ENCODE data around the gene RSPRY1.
A peak's percentile ranks its signal among the peaks of the same experiment; 100 is the strongest.
"Not testable (repeated sequence)": the region's sequence is repeated elsewhere in the genome, so short reads cannot be mapped to it uniquely, and the experiment has no call there.

RSPRY1 gene

DNA sequence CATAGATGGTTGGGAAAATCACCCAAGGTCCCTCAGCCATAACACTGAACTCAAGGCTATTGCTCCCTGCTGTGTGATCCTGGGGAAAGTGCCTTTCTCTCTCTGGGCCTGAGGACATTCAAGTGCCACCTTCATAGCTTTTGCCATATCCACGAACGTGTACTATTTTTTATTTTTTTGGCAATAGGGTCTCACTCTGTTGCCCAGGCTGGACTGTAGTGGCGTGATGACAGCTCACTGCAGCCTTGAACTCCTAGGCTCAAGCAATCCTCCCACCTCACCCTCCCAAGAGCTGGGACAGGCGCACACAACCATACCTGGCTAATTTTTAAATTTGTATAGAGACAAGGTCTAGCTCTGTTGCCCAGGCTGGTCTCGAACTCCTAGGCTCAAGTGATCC, 87.7 kb downstream of the RSPRY1 start:
- DNase-seq = no peak

DNA sequence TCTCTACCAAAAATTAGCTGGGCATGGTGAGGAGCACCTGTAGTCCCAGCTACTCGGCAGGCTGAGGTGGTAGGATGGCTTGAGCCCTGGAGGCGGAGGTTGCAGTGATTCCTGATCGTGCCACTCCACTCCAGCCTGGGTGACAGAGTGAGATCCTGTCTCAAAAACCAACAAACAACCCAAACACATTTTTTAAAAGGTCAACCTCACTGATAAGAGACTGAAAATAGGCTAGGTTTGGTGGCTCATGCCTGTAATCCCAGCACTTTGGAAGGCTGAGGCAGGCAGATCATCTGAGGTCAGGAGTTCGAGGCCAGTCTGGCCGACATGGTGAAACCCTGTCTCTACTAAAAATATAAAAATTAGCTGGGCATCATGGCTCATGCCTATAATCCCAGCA, 89.8 kb downstream of the RSPRY1 start:
- DNase-seq = not testable (repeated sequence)

DNA sequence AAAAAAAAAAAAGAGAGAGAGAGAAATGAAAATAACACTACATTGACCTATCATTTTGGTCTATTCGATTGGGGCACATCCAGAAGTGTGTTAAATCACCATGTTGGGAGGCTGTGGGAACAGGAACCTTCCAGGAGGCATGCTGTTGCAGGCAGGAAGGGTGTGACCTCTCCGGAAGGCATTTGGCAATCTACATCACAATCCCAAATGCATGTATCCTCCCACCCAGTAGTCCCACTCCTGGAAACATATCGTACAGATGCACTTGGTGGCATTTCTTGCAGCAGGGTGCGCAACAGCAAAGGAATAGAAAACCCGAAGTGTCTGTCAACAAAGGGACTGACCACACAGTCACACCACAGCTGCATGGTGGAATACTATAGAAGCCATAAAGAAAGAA, 90.5 kb downstream of the RSPRY1 start:
- no peak for DNase-seq

DNA sequence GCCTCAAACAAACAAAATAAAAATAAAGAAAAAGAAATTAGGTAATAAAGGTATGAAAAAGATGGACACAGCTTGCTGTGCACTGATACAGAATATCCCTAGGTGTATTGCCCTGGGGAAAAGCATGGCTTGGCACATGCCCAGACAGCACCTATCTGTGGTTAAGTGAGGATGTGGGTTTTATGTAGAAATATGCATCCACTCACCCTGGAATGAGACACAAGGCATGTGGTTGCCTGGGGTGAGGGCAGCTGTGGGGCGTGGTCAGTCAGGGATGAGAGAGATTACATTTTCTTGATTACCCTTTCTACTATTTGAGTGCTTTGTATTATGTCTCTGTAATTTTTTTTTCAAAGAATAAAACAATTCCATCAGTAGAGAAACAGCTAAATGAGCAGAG, 91.5 kb downstream of the RSPRY1 start:
- DNase-seq = no peak

DNA sequence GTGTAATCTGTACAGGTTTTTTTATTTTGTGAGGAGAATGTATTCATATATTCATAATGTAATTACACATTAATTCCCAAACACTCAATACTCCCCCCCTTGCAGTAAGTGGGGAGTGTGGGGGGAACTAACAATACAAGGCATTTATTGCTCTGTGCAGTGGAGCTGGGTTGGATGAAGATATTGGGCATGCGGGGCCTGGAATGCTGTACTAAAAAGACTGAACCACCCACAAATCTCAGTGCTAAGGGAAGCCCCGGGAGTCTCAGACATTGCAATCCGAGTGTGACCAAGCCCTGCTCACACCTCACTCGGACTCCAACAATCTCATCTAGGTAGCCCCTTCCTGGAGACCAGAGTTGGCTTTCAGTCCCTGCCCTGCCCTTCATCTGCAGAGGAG, 92.4 kb downstream of the RSPRY1 start:
- no peak for DNase-seq

DNA sequence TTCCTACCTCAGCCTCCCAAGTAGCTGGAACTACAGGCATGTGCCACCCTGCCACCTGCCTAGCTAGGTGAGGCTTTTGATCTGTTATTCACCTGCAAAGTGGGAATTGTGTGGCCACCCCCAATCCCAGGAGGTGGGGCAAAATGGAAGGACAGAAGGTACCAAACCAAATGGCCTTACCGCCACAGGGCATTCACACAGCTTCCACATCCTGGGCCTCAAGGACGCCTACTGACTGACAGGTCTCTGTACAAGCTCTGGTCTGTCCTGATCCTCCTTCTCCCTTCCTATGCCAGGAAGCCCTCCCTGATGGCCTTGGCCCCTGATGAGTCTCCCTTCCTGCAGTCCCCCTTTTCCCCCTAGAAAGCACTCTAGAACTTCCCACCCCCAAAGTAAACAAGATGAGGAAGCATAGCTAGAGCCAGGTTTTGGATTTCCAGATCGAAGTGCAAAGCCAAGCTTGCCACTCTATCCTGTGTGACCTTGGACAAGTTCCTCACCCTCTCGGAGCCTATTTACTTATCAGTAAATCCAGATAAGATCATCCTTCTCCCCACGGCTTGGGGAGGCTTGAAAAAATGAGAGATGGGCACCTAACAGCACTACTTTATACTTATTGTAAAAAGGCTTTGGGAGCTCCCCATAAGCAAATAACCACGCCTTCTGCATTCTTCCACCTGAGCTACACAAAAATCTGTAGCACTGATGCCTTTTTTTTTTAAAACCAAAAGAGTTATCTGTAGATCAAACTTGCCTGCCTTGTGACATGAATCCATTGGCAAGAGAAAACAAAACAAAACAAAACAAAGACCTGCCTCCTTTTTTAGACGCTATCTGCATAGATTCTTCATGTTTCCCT, 93.9 kb downstream of the RSPRY1 start:
- no peak for DNase-seq

DNA sequence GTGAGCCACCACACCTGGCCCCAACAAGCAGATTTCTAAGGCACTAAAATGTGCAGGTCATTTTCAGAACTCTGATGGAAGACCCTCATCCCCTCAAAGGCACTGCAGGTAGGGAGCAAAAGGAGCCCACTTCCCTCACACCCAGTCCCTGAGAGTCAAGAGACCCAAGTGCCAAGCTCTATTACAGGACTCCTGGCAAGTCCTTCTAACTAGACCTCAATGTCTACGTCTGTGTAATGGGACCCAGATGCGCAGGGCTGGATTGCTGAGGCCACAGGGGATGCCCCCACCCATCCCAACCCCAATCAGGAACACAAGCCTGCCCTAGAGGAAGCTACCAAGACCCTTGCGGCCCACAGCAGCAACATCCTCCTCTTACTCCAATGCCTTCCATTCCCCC, 95.7 kb downstream of the RSPRY1 start:
- no peak for DNase-seq

DNA sequence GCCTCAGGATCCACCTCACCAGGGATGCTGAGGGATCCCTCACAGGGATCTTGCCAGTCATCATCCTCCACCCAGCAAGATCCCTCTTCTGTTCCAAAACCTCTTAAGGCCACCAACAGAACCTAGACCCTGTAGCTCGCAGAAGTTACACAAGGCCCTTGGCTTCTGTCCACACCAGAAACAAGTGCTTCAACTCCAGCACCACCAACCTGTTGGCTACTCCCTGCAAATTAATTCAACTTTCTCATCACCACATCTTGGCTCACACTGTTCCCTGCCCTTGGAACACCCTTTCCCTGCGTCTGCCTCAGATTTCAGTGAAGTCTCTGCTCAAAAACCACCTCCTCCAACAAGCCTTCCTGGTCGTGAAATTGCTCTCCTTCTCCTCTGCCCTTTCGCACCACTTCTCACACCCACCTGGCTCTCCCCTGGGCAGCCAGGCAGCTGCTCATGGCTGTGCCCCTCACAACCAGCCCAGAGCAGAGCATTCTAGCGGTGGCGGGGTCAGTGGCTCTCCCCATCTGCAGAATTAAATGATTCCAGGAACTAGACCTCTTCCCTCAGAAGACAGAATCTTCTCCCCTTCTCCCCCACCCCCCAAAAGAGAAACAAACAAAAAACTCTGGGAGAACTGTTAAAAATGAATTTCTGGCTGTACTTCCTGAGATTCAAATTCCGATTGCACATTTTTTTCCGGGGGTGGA, 96.5 kb downstream of the RSPRY1 start:
- no peak for DNase-seq

DNA sequence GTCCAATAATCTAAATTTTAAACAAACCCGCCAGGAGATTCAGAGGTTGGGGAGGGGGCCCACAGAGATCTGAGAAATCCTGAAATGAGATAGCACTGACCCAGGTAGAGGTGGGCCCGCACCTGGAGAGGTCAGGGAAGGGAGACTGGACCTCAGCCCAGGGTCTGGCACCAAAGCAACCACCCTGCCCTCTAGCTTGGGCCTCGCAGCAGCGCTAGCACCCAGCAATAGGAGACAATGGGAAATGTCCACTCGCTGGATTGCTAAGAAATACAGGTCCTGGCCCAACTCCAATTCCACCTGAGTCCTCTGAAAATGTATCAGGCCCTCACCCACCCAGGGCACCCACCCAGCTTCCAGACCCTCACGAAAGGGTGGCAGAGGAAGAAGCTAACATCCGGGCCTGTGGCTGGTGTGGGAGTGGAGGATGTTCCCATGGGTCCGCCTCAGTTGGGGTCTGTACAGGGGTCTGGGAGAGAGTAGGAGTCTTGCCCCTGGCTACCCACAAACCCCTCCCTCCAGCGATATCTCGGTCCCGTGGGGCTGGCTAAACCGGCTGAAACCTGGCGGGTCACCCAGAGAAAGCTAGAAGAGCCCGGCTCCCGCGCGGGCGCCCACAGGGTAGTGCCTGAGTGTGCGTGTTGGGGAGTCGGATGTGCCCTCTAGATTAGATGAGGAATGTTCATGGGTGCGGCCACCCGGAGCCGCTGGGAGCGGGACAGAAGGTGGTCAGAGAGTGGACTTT, 97.3 kb downstream of the RSPRY1 start:
- DNase-seq = no peak

DNA sequence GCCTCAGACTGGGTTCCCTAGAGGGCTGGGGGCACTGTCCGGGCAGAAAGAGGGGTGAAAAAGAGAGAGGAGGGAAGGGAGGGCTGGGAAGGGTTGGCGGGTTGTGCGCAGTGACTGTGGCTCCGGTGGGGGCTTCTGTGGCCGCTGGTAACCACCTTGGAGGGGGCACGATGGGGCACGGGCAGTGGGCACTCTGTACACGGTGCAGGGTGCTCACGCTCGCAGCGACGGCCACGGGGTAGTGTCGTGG, 97.8 kb downstream of the RSPRY1 start:
- no peak for DNase-seq

DNA sequence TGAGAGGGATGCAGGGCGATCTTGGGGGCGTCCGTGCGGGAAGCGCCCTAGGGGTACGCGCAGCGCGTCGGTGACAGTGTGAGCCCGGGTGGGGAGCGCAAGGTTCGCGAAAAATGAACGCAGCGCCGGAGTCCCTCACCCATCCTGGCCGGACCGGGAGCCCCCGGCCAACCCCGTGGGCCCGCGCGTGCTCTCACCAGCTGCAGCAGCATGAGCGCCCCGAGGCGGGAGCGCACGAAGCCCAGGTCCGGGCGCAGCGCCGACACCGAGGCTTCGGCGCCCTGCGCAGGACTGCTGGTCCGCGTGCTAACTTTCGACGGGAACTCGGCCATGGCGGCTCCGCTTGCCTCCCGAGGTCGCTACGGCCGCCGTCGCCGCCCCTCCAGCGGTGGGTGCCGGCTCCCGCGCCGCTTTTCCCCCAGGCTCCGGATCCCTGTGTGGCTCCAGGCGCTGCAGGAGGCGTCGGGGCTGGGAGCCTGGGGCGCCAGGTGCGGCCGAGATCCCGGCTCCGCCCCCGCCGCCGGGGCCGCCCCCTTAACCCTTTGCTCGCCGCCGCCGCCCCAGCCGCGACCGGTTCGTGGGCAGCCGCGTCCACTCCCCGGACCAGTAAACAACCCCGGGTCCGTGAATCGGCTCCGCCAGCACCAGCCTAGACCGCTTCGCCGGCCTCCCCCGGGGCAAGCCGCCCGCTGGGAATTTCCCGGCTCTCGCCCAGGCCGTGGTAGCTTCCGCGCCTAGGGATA, 98.3 kb downstream of the RSPRY1 start, which contains the start of gene PLLP:
TSS of gene PLLP (minus strand) at position 464 of the 743 bp plus-strand sequence. CDS start at position 332, 132 bp downstream.
- peak; percentile 14 for DNase-seq

DNA sequence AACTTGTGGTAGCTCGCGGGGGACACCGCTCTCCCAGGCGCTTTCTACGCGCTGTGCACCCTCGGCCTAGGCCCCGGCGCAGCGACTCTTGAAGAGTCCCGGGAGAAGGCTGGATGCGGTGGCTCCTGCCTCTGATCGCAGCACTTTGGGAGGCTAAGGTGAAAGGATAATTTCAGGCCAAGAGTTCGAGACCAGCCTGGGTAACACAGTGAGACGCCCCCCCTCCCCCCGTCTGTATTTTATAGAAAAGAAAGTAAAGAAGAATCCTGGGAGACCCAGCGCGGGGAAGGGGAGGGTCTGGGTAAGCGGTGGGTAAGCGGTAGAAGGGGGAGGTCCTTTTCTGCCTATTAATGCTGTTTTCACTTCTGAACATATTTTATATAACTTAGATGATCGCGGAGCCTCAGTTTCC, 98.8 kb downstream of the RSPRY1 start:
- DNase-seq = no peak

DNA sequence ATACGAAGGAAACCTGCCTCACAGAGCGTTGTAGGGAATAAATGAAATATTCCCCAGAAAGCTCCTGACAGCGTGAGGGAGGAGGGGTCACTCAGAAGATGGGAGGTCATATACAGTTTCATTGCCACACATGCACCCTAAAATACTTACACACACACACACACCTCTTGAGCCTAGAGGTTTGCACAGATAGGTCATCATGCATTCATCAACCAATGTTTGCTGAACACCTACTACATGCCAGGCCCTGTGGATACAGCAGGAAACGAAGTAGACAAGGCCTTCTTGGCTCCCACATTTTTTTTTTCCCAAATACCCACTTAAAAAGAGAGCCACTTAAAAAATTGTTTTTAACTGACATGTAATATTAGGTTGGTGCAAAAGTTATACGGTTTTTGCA, 99.2 kb downstream of the RSPRY1 start:
- no peak for DNase-seq

DNA sequence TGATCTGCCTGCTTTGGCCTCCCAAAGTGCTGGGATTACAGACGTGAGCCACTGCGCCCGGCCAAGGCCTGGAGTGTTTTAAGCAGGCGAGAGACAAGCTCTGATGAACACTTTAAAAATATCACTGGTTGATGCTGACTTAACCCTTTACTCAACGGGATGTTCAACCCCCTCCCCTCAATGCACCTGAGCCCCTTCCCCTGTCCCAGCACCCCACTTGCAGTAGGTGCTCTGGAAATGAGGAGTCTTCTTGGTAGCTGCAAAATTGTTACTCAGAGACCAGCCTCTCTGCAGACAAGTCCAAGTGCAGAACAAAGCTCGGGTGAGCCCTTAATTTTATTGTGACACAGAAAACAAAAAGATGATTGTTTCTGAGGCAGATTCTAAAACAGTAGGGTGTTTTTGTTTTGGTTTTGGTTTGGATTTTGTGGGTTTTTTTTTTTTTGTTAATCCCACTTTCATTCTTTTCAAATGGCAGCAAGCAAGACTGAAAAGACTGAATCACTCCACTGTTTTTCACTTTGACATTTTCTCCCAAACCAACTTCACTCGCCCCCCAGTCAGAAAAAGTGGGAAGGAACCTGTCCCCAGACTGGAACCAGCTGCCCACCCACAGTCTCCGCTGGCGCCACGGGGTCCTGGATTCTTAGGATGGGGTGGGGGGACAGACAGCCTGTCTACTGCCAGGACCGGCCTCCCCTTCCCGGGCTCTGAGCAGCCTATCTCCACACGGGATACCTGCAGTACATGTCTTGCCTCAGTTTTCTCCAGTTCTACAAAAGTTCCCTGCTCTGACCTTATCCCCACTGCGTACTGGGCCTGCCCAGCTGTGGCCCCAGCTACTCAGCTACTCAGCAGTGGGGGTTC, 103.5 kb downstream of the RSPRY1 start:
- no peak for DNase-seq
